ENCODE measurements around the gene MFAP3. TPM values are rescaled to one million over a fixed set of nuclear protein-coding genes. Genes with fewer than 3 reads are reported as not detected.

MFAP3 gene
- total and polyA plus RNA-seq, 2 donors (not counting 1 experiment from before 2014, with no cell fraction given) = 4.8 to 27.1 TPM

- Histone ChIP-seq H3K4me3 (ENCODE audit: control extremely low read depth in 1 of 5, extremely low read depth in 1 of 5, insufficient read depth in 1 of 5, low read depth in 2 of 5, low read length in 4 of 5) (no peak overlapping the region), H4K20me1 (ENCODE audit: control insufficient read depth, insufficient read depth, low read length, poor library complexity, severe bottlenecking) (no peaks in the 10 kb centered on the region), H3K9ac (ENCODE audit: low read length) (no peak overlapping the region), H3K36me3 (replicated peaks in 1 of 2; ENCODE audit: control extremely low read depth in 1 of 2, control insufficient read depth in 1 of 2, extremely low read depth in 1 of 2, insufficient read depth in 2 of 2, low read length in 1 of 2) (no peaks in the 10 kb centered on the region), H3K4me1 (ENCODE audit: control insufficient read depth in 2 of 2, insufficient read depth in 2 of 2, low read length in 2 of 2) (peaks cover 2 to 3% of the 10 kb centered on the region in 2 donors), H3K79me2 (ENCODE audit: control insufficient read depth, insufficient read depth, low read length) (no peaks in the 10 kb centered on the region), H3K4me2 (replicated peaks; ENCODE audit: low read depth, low read length, poor library complexity, severe bottlenecking) (no peak overlapping the region), H2AFZ (ENCODE audit: insufficient read depth, low read depth, low read length, poor library complexity, severe bottlenecking) (no peak overlapping the region), H3K9me3 (ENCODE audit: control extremely low read depth in 1 of 3, control insufficient read depth in 2 of 3, insufficient read depth in 1 of 3, low read length in 2 of 3) (no peaks in the 10 kb centered on the region), H3K27me3 (replicated peaks in 1 of 4; ENCODE audit: control extremely low read depth in 1 of 4, control insufficient read depth in 3 of 4, insufficient read depth in 4 of 4, low read length in 3 of 4) (no peaks in the 10 kb centered on the region), H3K27ac (ENCODE audit: low read length in 2 of 2) (no peak overlapping the region)
- CTCF ChIA-PET = interaction anchor here (1.1 to 13.0 kb wide), 3 partner anchors 9 to 330 kb away, joined by 3 to 295 read pairs (median 4); no protein-coding TSS in a partner anchor
- ATAC-seq (ENCODE audit: low read depth) (no peak), DNase-seq (no peak)
- H3K9me3 Mint-ChIP-seq (ENCODE audit: insufficient read depth) = no peaks in the 10 kb centered on the region
- peaks cover 3% of the 10 kb centered on the region for H3K4me1 Mint-ChIP-seq
- H3K27me3 Mint-ChIP-seq = peaks cover 25% of the 10 kb centered on the region
- no peak overlapping the region for H3K4me3 Mint-ChIP-seq
- intact Hi-C loops (cut with micrococcal nuclease) = no loop called here
- H3K27ac Mint-ChIP-seq = no peak overlapping the region
- TF ChIP-seq CTCF (IDR thresholded peaks at IDR 0.05) (no peak), EZH2 (IDR thresholded peaks at IDR 0.05; ENCODE audit: borderline replicate concordance, insufficient read depth, low read depth, low read length, poor library complexity, severe bottlenecking) (no peak)
- POLR2A ChIA-PET = no interaction called here
- 88% methylated on average over 3 of the region's 5 CpGs for WGBS (ENCODE audit: insufficient coverage)
These were observed 37.6 kb downstream of the MFAP3 start for GRCh38 chr5:154076240-154076922.

GRCh38 chr5:154077696-154078095 is 38.9 kb downstream of the MFAP3 start:
- Mint-ChIP-seq H3K9me3 (ENCODE audit: insufficient read depth) (no peaks in the 10 kb centered on the region), H3K4me3 (no peak overlapping the region), H3K27me3 (peaks cover 14% of the 10 kb centered on the region), H3K27ac (no peak overlapping the region), H3K4me1 (no peaks in the 10 kb centered on the region)
- no peak overlapping the region for H3K4me2 ChIP-seq (replicated peaks; ENCODE audit: low read depth, low read length, poor library complexity, severe bottlenecking)
- no peaks in the 10 kb centered on the region for H4K20me1 ChIP-seq (ENCODE audit: control insufficient read depth, insufficient read depth, low read length, poor library complexity, severe bottlenecking)
- DNase-seq (no peak), ATAC-seq (ENCODE audit: low read depth) (no peak)
- no peaks in the 10 kb centered on the region for H3K79me2 ChIP-seq (ENCODE audit: control insufficient read depth, insufficient read depth, low read length)
- no peak overlapping the region for H3K4me3 ChIP-seq (ENCODE audit: control extremely low read depth in 1 of 5, extremely low read depth in 1 of 5, insufficient read depth in 1 of 5, low read depth in 2 of 5, low read length in 4 of 5)
- no peak overlapping the region for H2AFZ ChIP-seq (ENCODE audit: insufficient read depth, low read depth, low read length, poor library complexity, severe bottlenecking)
- no peak overlapping the region for H3K9ac ChIP-seq (ENCODE audit: low read length)
- H3K27me3 ChIP-seq (replicated peaks in 1 of 4; ENCODE audit: control extremely low read depth in 1 of 4, control insufficient read depth in 3 of 4, insufficient read depth in 4 of 4, low read length in 3 of 4) = no peaks in the 10 kb centered on the region
- POLR2A ChIA-PET = no interaction called here
- TF ChIP-seq CTCF (IDR thresholded peaks at IDR 0.05) = no peak
- H3K4me1 ChIP-seq (ENCODE audit: control insufficient read depth in 2 of 2, insufficient read depth in 2 of 2, low read length in 2 of 2) = no peaks in the 10 kb centered on the region
- H3K9me3 ChIP-seq (ENCODE audit: control extremely low read depth in 1 of 3, control insufficient read depth in 2 of 3, insufficient read depth in 1 of 3, low read length in 2 of 3) = no peaks in the 10 kb centered on the region
- CTCF ChIA-PET = interaction anchor here (2.0 kb wide), 1 partner anchor 327 kb away, joined by 11 read pairs; no protein-coding TSS in a partner anchor
- no peaks in the 10 kb centered on the region for H3K36me3 ChIP-seq (replicated peaks in 1 of 2; ENCODE audit: control extremely low read depth in 1 of 2, control insufficient read depth in 1 of 2, extremely low read depth in 1 of 2, insufficient read depth in 2 of 2, low read length in 1 of 2)
- intact Hi-C loops (cut with micrococcal nuclease) = no loop called here
- no peak overlapping the region for H3K27ac ChIP-seq (ENCODE audit: low read length in 2 of 2)
- no CpG with 5 or more reads among the region's 1 CpG for WGBS (ENCODE audit: insufficient coverage)
